ENCODE measurements around the gene ADI1.

Gene ADI1

GRCh38 chr2:3534251-3534814 is 15.0 kb upstream of the ADI1 start:
- TF ChIP-seq CTCF (IDR thresholded peaks at IDR 0.05; ENCODE audit: low read length) (no peak), EZH2 (optimal IDR thresholded peaks at IDR 0.05; ENCODE audit: low read depth, low read length) (no peak), EZH2phosphoT487 (IDR thresholded peaks at IDR 0.05; ENCODE audit: low read length) (no peak)
- no peaks in the 10 kb centered on the region for H3K27me3 ChIP-seq (replicated peaks; ENCODE audit: insufficient read depth, low read length)
- H3K27ac ChIP-seq (ENCODE audit: low read length): no peak overlapping the region

GRCh38 chr2:3533836-3534235 is 14.5 kb upstream of the ADI1 start:
- H3K9me2 ChIP-seq (replicated peaks; ENCODE audit: insufficient read depth, low read length): no peaks in the 10 kb centered on the region
- DNase-seq: no peak
- no peaks in the 10 kb centered on the region for H3K36me3 ChIP-seq (replicated peaks; ENCODE audit: insufficient read depth, low read length)
- no peak overlapping the region for H3K4me3 ChIP-seq (ENCODE audit: low read length)
- no peaks in the 10 kb centered on the region for H4K20me1 ChIP-seq (ENCODE audit: insufficient read depth, low read length)
- no peak overlapping the region for H3K27ac ChIP-seq (ENCODE audit: low read length)
- H3F3A ChIP-seq (ENCODE audit: insufficient read depth, low read length): no peaks in the 10 kb centered on the region
- H2AFZ ChIP-seq (ENCODE audit: low read length): no peak overlapping the region
- H3K4me1 ChIP-seq (ENCODE audit: low read length): no peaks in the 10 kb centered on the region
- H3K9me3 ChIP-seq (replicated peaks; ENCODE audit: insufficient read depth, low read length): no peaks in the 10 kb centered on the region
- H3K79me2 ChIP-seq (ENCODE audit: low read length): no peaks in the 10 kb centered on the region
- TF ChIP-seq CTCF (IDR thresholded peaks at IDR 0.05; ENCODE audit: low read length): no peak
- TF ChIP-seq EZH2phosphoT487 (IDR thresholded peaks at IDR 0.05; ENCODE audit: low read length): no peak
- no peak for TF ChIP-seq EZH2 (optimal IDR thresholded peaks at IDR 0.05; ENCODE audit: low read depth, low read length)
- no peaks in the 10 kb centered on the region for H3K27me3 ChIP-seq (replicated peaks; ENCODE audit: insufficient read depth, low read length)
- H3K9ac ChIP-seq (ENCODE audit: low read length): no peak overlapping the region
- H3K4me2 ChIP-seq (ENCODE audit: low read depth, low read length): no peak overlapping the region

More at GRCh38 chr2:3534251-3534814, 15.0 kb upstream of the ADI1 start:
- Histone ChIP-seq H3K9me3 (replicated peaks; ENCODE audit: insufficient read depth, low read length) (no peaks in the 10 kb centered on the region), H3K9ac (ENCODE audit: low read length) (no peak overlapping the region), H3K36me3 (replicated peaks; ENCODE audit: insufficient read depth, low read length) (no peaks in the 10 kb centered on the region), H2AFZ (ENCODE audit: low read length) (no peak overlapping the region), H3F3A (ENCODE audit: insufficient read depth, low read length) (no peaks in the 10 kb centered on the region), H3K79me2 (ENCODE audit: low read length) (no peaks in the 10 kb centered on the region), H3K4me2 (ENCODE audit: low read depth, low read length) (no peak overlapping the region), H3K9me2 (replicated peaks; ENCODE audit: insufficient read depth, low read length) (no peaks in the 10 kb centered on the region), H3K4me1 (ENCODE audit: low read length) (no peaks in the 10 kb centered on the region), H3K4me3 (ENCODE audit: low read length) (no peak overlapping the region), H4K20me1 (ENCODE audit: insufficient read depth, low read length) (no peaks in the 10 kb centered on the region)
- no peak for DNase-seq

- H3K9me3 ChIP-seq (replicated peaks; ENCODE audit: insufficient read depth, low read length): no peaks in the 10 kb centered on the region
- no peak for DNase-seq
- no peaks in the 10 kb centered on the region for H3K4me1 ChIP-seq (ENCODE audit: low read length)
- no peaks in the 10 kb centered on the region for H3F3A ChIP-seq (ENCODE audit: insufficient read depth, low read length)
- no peak overlapping the region for H3K9ac ChIP-seq (ENCODE audit: low read length)
- H2AFZ ChIP-seq (ENCODE audit: low read length): no peak overlapping the region
- no peaks in the 10 kb centered on the region for H3K36me3 ChIP-seq (replicated peaks; ENCODE audit: insufficient read depth, low read length)
- TF ChIP-seq EZH2phosphoT487 (IDR thresholded peaks at IDR 0.05; ENCODE audit: low read length): no peak
- no peak for TF ChIP-seq EZH2 (optimal IDR thresholded peaks at IDR 0.05; ENCODE audit: low read depth, low read length)
- TF ChIP-seq CTCF (IDR thresholded peaks at IDR 0.05; ENCODE audit: low read length): no peak
- H3K27ac ChIP-seq (ENCODE audit: low read length): no peak overlapping the region
- no peak overlapping the region for H3K4me2 ChIP-seq (ENCODE audit: low read depth, low read length)
- no peak overlapping the region for H3K4me3 ChIP-seq (ENCODE audit: low read length)
- no peaks in the 10 kb centered on the region for H3K9me2 ChIP-seq (replicated peaks; ENCODE audit: insufficient read depth, low read length)
- no peaks in the 10 kb centered on the region for H3K27me3 ChIP-seq (replicated peaks; ENCODE audit: insufficient read depth, low read length)
- no peaks in the 10 kb centered on the region for H4K20me1 ChIP-seq (ENCODE audit: insufficient read depth, low read length)
- no peaks in the 10 kb centered on the region for H3K79me2 ChIP-seq (ENCODE audit: low read length)
These were observed 13.6 kb upstream of the ADI1 start for GRCh38 chr2:3532941-3533340.

Measured in MM.1S (cell line).